Measurements from ENCODE around the gene LHFPL3. TPM values are rescaled to one million over a fixed set of nuclear protein-coding genes. Genes with fewer than 3 reads are reported as not detected.

Gene LHFPL3
- total and polyA plus RNA-seq, 9 donors = 0.04 to 0.53 (median 0.27) TPM; not detected in 4

DNA sequence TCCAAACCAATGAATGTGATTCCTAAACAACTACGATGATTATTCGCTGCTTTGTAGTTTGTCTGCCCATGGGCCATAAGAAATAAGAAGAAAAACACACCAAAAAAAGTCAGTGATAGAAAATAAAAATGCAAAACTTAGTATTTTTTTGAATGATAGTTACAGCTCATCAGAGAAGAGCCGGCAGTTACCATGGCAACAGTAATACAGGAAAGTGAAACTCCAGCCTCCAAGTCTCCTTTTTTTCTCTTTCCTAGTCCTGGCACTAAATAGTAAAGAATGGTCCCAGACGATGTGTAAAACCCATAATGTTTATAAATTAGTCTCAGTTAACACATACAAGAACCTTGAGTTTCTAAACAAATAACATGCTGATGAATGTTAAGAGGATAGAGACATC lies 21.6 kb upstream of the LHFPL3 start:
- no peak for TF ChIP-seq EP300 (IDR thresholded peaks at IDR 0.05)
- TF ChIP-seq POLR2A (IDR thresholded peaks at IDR 0.05) = no peak
- TF ChIP-seq, protein P1, sequence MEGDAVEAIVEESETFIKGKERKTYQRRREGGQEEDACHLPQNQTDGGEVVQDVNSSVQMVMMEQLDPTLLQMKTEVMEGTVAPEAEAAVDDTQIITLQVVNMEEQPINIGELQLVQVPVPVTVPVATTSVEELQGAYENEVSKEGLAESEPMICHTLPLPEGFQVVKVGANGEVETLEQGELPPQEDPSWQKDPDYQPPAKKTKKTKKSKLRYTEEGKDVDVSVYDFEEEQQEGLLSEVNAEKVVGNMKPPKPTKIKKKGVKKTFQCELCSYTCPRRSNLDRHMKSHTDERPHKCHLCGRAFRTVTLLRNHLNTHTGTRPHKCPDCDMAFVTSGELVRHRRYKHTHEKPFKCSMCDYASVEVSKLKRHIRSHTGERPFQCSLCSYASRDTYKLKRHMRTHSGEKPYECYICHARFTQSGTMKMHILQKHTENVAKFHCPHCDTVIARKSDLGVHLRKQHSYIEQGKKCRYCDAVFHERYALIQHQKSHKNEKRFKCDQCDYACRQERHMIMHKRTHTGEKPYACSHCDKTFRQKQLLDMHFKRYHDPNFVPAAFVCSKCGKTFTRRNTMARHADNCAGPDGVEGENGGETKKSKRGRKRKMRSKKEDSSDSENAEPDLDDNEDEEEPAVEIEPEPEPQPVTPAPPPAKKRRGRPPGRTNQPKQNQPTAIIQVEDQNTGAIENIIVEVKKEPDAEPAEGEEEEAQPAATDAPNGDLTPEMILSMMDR (IDR thresholded peaks at IDR 0.05) = no peak

DNA sequence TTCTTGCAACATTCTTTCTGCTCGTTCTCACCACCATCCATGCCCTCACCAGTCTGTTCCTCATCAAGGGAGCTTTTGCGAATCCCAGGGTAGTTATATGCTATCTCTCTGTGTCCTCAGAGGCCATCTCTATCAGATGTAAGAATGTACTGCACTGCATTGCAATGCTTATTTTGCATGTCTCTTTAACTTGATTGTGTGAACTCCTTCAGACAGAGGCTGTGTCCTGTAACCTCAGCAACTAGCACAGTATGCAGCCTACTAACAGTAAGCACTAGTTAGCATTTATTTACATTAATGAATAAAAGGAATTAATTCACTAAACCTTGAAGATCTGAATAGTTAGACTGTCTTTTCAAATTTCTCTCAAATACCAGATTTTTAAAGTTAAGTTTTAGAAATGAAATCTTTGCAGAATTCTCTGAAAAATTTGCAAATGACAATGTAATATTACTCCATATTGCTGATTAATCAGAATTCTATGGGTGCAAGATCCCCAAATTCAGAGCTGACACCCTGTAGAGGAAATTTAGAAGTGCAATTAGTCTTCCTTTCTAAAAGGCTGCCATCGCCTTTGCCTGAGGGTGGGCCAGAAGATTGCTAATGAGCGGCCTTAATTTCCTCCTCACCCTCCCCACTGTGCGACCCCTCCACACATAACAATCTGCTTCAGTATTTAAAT lies 10.3 kb upstream of the LHFPL3 start:
- no peaks in the 10 kb centered on the region for H3K27me3 ChIP-seq
- 60 to 68% (median 60%) methylated on average over 5 of the region's 5 CpGs for WGBS, 3 donors

More for the DNA sequence above, 21.6 kb upstream of the LHFPL3 start:
- no peak for DNase-seq
- WGBS, 3 donors = 59 to 66% (median 61%) methylated on average over 4 of the region's 4 CpGs
- Histone ChIP-seq H3K4me1 (ENCODE audit: insufficient read depth) (no peaks in the 10 kb centered on the region), H3K9me3 (no peaks in the 10 kb centered on the region), H3K36me3 (no peaks in the 10 kb centered on the region), H3K27me3 (no peaks in the 10 kb centered on the region), H3K4me3 (no peak overlapping the region), H3K27ac (no peak overlapping the region)
- intact Hi-C loops (cut with DNase I) = no loop called here

DNA sequence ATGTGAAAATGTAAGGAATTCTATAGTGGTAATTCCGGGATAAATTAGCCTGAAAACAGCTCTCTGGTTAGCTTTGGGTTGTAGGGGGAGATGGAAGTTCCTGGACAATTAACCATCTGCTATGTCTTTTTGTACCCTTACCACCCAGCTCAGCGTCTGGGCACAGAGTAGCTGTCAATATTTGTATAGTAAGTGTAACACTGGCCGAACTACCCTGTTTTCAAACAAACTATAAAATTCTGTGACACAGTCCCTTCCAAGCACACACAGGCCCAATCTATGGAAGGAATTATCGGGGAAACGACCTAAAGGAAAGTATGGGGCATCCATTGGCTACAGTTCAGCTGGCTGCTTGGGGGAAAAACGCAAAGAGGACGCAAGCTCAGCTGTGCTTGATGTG lies 869 bp upstream of the LHFPL3 start:
- 27 to 38% (median 35%) methylated on average over 7 of the region's 7 CpGs for WGBS, 3 donors
- H3K4me1 ChIP-seq (ENCODE audit: insufficient read depth) = peaks cover 2% of the 10 kb centered on the region
- H3K27me3 ChIP-seq = no peaks in the 10 kb centered on the region
- no peaks in the 10 kb centered on the region for H3K9me3 ChIP-seq
- intact Hi-C loops (cut with DNase I) = no loop called here
- DNase-seq = no peak
- no peak overlapping the region for H3K4me3 ChIP-seq
- no peak for TF ChIP-seq EP300 (IDR thresholded peaks at IDR 0.05)
- TF ChIP-seq POLR2A (IDR thresholded peaks at IDR 0.05) = no peak
- TF ChIP-seq, protein P1 (IDR thresholded peaks at IDR 0.05) = no peak
- no peak overlapping the region for H3K27ac ChIP-seq
- H3K36me3 ChIP-seq = no peaks in the 10 kb centered on the region

More for the DNA sequence above, 10.3 kb upstream of the LHFPL3 start:
- Histone ChIP-seq H3K4me1 (ENCODE audit: insufficient read depth) (no peaks in the 10 kb centered on the region), H3K4me3 (no peak overlapping the region), H3K36me3 (no peaks in the 10 kb centered on the region), H3K27ac (no peak overlapping the region), H3K9me3 (no peaks in the 10 kb centered on the region)
- intact Hi-C loops (cut with DNase I) = no loop called here
- no peak for DNase-seq
- TF ChIP-seq EP300 (IDR thresholded peaks at IDR 0.05) (no peak), POLR2A (IDR thresholded peaks at IDR 0.05) (no peak)
- TF ChIP-seq, protein P1 (IDR thresholded peaks at IDR 0.05) = no peak

DNA sequence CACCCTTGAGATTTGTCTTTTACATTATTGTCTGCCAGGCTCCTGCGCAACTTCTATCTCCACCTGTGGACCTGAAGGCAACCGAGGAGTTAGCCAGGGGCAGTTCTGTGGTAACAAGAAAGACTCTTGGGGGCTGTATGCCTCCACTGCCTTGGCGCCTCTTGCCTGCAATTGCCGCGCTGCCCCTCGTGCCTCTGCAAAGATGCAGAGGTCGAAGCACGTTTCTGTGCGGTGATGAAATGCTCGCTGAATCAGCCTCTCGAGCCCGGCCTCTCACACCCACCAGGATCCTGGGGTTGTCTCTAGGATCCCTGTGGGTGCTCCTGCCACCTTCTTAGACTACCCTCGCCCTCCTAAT lies 486 bp upstream of the LHFPL3 start:
- intact Hi-C loops (cut with DNase I) = no loop called here

More for the DNA sequence above, 486 bp upstream of the LHFPL3 start:
- Histone ChIP-seq H3K36me3 (no peaks in the 10 kb centered on the region), H3K4me3 (no peak overlapping the region), H3K27me3 (no peaks in the 10 kb centered on the region), H3K4me1 (ENCODE audit: insufficient read depth) (peaks cover 2% of the 10 kb centered on the region), H3K9me3 (no peaks in the 10 kb centered on the region), H3K27ac (no peak overlapping the region)
- no peak for DNase-seq
- TF ChIP-seq EP300 (IDR thresholded peaks at IDR 0.05) (no peak), POLR2A (IDR thresholded peaks at IDR 0.05) (no peak)
- TF ChIP-seq, protein P1 (IDR thresholded peaks at IDR 0.05) = no peak
- 4 to 6% (median 5%) methylated on average over 13 of the region's 13 CpGs for WGBS, 3 donors
